Hepatocyte (in vitro differentiated cells): ENCODE results near the gene AOX1.

Source experiments
- EZH2 ChIP-seq: fragments of 200-600 bp; sonication (generic); IDR thresholded peaks from 2 replicates; pipeline ENCODE4 v1.6.1; 2016; ENCODE audit warnings: antibody characterized with exemption, mild to moderate bottlenecking, borderline replicate concordance
- EZH2phosphoT487 ChIP-seq: fragments of 200-600 bp; sonication (generic); IDR thresholded peaks from one replicate; pipeline ENCODE4 v1.6.1; 2018; ENCODE audit warnings: antibody characterized with exemption, mild to moderate bottlenecking, low read depth, moderate library complexity; ENCODE audit not compliant: unreplicated experiment, severe bottlenecking
- TF ChIP-seq, protein P1 (sequence below): fragments of 200-600 bp; sonication (generic); IDR thresholded peaks from 2 replicates; pipeline ENCODE4 v1.5.1; 2016; ENCODE audit warnings: antibody characterized with exemption, mild to moderate bottlenecking; ENCODE audit not compliant: poor library complexity

DNA sequence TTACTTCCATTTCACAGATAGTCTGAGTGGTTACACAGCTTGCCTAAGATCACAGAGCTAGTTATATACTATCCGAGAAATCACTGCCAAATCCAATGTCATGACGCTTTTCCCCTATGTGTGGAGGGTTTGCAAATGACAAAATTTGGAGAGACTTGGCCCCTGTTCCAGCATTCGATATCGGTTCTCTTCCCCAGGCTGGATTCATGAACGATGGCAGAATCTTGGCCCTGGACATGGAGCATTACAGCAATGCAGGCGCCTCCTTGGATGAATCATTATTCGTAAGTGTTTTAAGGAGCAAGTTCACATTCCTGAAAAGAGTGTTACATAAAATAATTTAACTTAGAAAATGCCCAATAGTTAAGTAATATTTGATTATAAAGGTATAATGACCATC lies 55.1 kb downstream of the AOX1 start:
- TF ChIP-seq, protein P1, sequence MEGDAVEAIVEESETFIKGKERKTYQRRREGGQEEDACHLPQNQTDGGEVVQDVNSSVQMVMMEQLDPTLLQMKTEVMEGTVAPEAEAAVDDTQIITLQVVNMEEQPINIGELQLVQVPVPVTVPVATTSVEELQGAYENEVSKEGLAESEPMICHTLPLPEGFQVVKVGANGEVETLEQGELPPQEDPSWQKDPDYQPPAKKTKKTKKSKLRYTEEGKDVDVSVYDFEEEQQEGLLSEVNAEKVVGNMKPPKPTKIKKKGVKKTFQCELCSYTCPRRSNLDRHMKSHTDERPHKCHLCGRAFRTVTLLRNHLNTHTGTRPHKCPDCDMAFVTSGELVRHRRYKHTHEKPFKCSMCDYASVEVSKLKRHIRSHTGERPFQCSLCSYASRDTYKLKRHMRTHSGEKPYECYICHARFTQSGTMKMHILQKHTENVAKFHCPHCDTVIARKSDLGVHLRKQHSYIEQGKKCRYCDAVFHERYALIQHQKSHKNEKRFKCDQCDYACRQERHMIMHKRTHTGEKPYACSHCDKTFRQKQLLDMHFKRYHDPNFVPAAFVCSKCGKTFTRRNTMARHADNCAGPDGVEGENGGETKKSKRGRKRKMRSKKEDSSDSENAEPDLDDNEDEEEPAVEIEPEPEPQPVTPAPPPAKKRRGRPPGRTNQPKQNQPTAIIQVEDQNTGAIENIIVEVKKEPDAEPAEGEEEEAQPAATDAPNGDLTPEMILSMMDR: no peak
- TF ChIP-seq EZH2phosphoT487: no peak
- no peak for TF ChIP-seq EZH2
